ENCODE data around the gene NXN.
"Not testable (repeated sequence)": the region's sequence is repeated elsewhere in the genome, so short reads cannot be mapped to it uniquely, and the experiment has no call there.

Gene NXN

DNA sequence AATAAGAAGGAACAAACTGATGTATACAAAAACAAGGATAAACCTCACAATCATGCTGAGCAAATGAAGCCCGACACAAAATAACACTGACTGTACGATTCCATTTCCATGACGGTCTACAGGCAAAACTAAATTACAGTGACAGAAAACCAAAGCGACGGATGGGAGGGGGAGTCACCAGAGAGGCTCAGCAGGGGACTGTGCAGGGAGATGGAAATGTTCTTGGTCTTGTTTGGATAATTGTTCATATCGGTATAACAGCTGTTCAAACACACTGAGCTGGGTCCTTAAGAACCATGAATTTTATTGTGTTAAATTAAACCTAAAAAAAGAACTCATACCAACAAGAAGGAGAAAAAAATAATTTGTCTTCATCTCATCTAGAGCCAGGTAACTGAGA, 97.8 kb downstream of the NXN start:
- no peak for DNase-seq

DNA sequence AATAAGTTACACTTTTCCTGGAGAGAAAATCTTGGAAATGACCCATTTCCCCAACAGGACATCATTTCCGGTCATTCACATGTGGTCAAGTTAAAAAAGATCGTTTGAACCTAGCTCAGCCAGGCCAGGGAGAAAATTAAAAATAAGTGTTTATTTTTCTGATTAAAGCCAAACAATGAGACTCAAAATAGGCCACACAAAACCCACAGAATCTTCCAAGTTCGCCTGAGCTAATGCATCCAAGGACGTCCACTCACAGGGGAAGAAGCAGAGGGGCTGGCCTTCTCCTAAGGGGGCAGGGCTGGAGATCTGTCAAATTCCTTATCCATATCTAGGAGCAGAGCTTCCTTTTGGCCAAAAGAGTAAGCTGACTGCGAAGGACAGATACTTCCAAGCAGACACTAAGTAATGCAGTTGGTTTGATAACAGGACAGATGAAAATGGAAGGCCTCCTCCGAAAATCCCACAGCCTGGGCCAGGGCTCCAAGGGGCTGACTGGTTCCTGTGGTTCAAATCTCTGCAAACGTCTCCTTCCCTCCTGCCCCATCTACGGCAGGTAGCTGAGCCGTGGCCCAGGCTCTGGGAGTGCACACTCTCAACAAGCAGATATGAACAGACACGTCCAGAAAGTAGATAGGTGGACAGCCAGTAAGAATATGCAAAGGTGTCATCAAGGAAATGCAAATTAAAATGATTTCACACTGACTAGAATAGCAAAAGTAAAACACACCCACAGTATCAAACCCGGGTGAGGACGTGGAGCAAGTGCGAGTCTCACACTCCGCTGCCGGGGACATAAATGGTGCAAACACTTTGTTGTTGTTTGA, 98.9 kb downstream of the NXN start:
- no peak for DNase-seq

DNA sequence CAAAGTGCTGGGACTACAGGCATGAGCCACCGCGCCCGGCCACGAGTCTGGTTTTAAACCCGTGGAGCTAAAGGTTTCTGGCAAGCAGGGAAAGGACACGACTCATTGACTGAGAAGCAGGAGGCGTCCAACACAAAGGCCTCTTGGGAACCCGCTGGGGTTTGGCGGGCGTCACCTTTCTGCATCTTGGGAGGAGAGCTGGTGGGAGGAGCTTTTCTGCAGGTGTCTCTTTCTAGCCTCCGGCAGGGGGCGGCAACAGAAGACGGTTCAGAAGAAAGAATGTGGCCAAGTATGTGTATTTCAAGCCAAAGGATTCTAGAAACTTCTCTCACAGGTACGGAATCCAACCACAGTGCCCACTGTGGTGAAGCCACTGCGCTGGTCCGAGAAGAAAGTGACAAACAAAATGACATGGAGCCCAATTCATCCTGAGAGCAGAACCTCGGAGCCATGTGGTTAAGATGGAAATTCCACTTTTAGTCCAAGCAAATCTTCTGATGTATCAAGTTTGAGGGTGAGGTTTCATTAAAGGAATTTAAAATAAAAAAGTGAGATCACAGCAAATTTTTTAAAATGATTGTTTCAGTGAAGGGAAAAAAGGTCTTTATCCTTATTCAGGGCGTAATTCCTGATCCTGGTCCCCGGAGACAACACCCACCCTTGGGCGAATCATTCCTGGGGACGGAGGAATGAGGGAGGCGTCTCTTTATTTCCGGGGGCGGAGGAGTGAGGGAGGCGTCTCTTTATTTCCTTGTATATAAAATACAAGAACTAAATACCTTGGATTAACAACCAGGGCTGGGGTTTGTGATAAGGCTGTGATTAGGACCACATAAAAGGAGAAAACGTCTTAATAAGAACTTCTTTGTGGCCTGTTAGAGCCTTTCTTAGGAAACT, 99.8 kb downstream of the NXN start:
- DNase-seq: peak; percentile 27

DNA sequence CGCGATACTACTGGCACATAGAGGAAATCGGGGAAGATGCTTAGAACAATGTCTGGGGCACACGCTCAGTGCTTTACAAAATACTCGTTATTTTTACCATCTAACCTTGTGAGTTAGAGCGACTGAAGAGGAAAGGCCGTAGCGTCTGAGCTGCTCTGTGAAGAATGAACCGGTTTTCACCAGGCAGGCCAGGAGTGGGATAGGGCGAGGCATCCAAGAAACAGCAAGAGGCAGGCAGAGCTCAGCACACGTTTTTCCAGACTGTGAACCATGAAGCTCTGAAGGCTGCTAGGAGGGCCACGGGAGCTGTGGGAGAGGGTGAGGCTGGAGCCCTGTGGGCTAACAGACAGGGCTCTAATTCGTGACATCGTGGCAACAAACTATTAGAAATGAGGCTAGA, 101.9 kb downstream of the NXN start:
- no peak for DNase-seq

DNA sequence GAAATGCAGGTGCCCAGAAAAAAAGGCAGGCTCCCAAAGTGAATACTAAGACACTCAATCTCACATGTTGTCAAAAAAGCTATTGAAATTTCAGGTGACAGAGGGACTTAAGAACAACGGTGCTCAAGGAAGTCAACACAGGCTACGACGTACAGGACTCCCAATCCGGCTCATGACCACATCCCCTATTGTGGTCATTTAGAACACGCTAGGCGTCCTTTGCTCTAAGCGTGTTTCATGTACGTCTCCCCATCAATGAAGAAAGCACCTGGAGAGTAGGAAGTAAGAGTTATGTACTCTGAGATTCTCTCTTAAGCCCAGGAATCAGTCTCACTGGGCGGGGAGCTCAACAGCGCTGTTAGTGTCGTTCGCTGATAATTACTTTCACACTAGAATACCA, 103.3 kb downstream of the NXN start:
- no peak for DNase-seq

DNA sequence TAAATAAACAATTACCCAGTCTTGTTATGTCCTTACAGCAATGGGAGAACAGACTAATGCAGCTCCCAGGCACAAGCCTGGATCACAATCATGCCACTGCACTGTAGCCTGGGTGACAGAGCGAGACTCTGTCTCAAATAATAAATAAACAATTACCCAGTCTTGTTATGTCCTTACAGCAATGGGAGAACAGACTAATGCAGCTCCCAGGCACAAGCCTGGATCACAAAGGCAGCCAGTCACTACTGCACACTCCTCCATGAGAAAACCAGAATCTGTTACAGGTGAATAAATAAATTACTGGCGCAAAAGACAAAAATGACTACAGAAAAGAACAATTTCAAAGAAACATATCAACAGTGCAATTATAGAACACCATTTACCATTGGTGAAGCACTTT, 105.0 kb downstream of the NXN start:
- not testable (repeated sequence) for DNase-seq

DNA sequence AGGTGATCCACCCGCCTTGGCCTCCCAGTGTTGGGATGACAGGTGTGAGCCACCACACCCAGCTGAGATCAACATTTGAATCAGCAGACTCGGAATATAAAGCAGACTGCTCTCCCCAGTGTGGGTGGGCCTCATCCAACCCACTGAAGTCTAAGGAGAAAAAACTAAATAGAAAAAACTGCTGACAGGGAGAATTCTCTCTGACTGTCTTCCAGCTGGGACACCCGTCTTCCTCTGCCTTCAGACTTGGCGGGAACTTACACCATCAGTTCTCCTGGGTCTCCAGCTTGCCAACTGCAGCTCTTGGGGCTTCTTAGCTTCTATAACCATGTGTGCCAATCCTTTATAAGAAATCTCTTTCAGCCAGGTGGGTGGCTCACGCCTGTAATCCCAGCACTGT, 106.7 kb downstream of the NXN start:
- DNase-seq: no peak

DNA sequence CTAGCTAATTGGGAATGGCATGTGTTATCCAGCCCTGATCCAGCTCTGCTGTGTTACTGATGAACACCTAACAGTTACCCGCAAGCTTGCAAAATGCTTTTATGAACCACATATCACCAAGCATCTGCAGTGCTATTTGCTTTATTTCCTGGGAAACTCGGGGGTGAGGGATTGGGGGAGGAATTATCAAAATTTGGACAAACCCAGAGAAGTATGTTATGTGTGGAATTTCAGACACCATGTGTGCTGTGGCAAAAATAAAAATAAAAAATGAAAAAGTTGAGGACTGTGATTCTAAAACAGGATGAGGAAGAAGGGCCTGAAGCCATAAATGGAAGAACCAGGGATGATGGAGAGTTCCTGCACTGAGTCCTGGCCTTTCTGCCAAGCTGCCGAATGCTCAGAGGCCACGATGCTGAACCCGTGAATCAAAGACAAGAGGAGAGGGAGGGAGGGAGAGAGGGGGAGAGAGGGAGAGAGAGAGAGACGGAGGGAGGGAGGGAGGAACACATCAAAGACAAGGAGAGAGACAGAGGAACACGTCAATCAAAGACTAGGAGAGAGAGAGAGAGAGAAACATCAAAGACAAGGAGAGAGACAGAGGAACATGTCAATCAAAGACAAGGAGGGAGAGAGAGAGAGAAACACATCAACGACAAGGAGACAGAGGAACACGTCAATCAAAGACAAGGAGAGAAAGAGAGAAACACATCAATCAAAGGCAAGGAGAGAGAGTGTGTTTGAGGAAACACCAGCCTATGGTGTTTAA, 107.6 kb downstream of the NXN start:
- DNase-seq: no peak

DNA sequence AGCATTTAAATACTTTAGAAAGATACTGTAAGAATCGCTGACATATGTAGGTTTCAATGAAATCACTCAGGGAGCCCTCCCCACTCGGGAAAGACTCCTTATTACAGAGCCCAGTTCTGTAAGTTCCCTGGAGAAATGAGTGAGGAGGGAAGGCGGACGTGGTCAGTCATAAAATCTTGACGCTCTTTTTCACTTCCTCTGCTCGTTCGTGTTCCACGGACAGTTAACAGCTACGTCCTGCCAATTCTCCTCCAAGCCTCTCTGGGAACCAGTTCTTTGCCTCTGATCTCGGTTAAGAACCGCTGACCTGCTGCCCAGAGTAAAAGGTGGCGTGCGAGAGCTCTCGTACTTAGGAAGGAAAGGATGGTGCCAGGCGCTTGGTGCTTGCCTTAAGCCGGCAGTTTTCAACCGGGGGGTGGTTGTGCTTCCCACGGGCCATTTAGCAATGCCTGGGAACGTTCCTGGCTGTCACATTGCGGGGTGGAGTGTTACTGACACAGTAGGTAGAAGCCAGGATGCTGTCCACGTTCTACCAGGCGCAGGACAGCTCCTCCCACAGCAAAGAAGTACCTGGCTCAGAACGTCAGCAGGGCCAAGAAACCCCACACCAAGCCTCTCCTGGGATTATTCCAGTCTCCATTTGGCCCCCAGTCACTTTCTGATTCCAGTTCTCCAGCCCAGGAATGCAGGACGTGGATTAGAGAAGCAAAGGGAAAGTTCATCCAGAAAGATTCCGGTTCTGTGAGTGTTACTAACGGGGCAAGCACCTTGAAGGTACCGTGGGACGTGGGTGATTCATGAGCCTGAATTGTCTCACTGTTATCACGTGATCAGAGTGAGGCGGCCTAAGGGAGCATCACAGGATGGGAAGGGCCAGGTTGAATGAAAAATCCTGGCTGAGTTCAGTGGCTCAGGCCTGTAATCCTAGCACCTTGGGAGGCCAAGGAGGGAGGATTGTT, 109.7 kb downstream of the NXN start:
- peak; percentile 48 for DNase-seq

DNA sequence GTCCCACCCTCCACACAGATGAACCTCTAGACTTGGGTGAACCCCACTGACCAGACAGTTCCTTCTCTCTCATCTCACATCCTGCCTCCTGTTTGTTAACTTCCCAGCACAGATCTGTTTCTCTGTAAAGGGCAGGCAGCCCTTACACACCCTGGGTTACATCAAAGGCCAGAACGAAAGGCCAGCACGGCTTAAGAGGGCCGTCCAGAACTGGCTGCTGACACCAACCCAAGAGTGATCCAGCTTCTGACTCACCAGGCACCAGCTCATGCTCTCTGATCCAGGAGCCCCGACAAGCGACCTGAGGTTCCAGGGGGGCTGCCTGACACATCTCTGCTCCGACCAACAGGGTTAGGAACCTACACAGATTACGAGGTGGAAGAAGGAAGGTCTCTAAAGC, 110.5 kb downstream of the NXN start:
- DNase-seq: peak; percentile 42

DNA sequence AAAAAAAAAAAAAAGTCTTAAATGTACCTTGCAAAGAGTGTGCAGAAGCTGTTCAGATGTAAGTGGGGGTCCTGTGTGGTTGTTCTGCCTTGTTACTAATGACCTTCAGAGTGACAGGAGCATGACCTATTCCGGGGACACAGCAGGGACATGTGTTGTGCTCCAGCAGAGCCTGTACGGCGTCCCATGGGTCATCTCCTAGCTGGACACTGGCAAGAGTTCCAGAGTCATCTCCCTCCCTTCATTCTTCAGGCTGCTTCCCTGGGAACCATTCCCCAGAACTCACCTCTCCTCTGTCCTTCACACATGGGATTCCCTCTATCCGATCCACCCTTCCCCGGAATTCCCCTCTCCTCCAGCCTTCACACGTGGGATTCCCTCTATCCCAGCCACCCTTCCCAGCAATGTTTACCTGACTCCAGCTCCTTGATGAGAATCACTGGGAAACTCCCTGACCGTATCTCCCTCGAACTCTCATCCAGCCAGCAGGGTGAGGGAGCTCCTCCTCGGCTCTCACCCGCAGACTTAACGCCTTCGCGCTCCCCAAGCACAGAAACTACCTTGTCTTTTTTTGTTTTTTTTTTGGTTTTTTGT, 111.6 kb downstream of the NXN start:
- DNase-seq: no peak

DNA sequence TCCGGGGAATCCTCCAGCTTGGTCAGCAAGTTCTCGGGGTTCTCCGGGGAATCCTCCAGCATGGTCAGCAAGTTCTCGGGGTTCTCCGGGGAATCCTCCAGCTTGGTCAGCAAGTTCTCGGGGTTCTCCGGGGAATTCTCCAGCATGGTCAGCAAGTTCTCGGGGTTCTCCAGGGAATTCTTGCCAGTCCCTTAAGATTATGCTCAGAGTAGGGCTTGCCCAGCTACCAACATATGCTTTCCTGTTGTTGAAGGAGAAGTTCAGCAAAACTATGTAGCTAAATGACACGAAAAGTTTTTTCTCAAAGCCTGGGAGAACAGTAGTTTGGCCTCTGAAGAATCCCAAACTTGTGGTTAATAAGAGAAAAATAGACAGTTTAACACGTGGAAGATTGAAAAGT, 112.3 kb downstream of the NXN start:
- DNase-seq: not testable (repeated sequence)

DNA sequence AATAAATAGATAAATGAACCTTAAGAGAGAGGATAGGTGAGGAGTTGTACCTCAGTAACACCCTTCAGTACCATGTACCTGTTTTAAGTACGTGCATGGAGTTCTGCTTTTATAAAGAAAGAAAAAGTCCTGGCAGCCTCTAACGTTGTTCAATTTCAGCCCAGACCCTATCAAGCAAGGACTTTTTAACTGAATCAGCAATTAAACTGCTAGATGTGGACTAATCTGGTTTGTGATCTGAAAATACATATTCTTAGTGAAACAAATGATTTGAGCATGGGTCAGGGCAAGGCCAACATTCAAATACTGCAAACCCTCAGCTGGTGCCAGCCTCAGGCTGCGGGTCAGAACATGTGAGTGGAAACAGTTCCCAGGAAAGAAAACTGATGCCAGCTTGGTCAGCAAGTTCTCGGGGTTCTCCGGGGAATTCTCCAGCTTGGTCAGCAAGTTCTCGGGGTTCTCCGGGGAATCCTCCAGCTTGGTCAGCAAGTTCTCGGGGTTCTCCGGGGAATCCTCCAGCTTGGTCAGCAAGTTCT, 112.9 kb downstream of the NXN start:
- DNase-seq: no peak

DNA sequence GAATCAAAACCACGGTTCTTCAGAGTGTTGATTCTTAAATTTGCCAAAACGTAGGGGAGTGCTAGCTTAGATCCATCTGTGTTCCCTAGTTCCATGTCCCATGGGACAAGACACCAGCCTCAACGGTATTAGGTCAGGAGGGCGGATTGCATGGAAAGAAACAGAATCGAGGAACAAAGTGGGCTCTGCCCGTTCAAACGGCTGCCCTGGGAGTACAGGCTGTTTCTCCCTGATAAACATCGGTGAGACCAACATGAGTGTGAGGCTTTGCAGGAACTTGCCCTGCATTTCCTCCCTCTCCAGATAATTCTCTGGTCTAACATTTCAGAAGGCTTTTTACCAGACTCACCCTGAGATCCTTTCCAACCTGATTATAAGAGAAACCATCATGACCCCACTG, 115.3 kb downstream of the NXN start:
- DNase-seq: no peak

DNA sequence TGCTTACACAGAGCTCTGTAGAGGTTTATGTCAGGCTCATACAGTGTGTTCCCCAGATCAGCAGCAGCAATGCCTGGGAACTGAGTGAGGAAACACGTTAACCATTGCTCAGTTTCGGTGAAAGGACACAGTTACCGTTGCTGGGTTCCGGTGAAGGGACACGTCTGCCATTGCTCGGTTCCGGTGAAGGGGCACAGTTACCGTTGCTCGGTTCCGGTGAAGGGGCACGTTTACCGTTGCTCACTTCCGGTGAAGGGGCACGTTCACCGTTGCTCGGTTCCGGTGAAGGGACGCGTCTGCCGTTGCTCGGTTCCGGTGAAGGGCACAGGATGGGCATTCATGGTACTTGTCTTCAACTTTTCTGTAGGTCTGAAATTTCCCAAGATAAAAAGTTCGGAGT, 115.7 kb downstream of the NXN start:
- DNase-seq: no peak

DNA sequence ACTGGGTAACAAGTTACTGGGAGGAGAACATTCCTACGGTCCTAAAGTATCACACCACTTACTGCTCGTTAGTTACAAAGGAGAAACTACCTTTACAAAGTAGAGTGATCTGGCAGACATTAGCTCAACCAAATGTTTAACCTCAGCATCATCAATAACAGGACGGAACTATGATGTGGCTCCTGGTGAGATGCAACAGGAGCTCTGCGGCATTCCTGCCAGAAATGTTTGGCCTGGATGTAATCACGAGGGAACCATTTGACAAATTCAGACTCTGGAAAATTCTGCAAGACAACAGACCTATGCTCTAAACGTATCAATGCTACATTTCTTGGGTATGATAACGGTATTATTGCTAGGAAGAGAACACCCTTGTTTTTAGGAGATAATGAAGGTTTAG, 117.0 kb downstream of the NXN start:
- no peak for DNase-seq

DNA sequence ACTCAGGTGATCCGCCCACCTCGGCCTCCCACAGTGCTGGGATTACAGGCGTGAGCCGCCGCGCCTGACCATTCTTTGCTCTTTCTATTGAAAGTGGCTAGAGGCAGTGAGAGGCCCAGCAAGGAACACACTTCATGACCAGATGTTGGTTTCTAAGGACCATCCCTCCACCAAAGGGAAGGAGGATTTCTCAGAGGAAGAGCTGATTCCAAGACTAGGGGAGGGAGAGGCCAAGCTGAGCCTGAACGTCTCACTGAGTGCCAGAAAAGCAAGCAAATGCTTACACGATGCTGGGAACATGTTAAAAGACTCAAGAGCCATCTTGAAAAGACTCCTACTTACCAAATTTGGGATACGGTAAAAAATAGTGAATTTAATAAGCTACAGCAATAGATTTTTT, 118.2 kb downstream of the NXN start:
- no peak for DNase-seq

DNA sequence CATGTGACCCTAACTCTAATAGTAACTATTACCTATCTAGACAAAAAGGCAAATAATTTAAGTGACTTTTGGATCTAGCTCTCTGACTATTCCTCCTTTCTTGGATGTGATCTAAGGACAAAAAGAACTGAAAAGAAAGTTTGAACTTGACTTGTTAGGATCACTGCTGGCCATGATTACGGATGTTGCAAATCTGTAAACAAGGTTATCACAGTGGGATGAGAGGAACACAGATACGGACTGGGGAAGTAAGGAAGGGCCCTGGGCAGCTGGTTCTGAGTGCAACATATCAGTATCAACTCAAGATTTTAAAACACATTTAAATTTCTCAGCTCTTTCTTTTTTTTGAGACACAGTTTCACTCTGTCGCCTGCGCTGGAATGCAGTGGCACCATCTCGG, 118.8 kb downstream of the NXN start:
- no peak for DNase-seq

DNA sequence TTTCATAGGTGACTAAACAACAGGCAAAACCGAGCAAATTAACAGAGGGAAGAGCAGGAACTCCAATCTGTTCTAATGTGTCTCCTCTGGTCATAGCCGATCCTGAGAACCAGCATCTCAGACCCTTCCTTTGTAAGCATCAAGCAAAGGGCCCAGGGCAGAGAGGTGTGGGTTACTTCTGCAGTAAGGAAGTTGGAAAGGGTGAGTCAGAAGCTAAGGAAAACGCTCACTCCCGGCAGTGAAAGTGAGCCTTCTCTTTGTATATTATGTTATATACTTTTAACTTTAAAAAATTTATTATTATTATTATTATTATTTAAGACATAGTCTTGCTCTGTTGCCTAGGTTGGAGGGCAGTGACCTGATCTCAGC, 119.8 kb downstream of the NXN start:
- no peak for DNase-seq

DNA sequence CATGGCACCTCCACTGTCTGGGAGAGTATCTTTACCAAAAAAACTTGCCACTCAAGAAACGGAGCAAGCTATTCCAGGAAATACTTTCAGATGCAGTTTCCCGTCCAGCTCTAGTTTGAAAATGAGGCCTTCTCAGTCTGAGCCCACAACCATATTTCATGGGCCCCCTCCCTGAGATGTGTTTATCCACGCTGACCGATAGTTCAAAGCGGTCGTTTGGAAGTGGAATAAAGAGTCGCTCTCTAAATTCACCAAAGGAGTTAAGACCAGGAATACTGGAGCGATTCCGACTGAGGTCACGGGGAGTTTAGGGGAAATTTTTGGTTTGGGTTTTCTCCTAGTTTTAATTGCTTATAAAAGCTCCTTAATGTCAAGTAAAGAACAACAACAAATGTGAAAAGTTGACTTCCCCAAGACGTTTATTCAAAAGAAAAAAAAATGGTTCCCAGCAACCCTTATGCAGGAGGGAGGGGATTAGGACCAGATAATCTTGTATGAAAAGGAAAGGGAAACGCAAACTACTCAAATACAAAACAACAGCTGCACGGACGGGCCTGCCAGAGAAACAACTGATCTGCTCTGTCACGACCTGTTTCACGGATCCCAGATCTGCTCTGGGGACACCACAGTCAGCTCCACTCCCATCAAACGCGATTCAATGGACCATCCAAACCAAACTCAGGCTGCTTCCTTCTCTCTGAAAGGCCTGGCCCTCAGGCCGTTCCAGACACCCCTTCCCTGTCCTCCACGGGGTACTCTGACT, 120.3 kb downstream of the NXN start:
- no peak for DNase-seq

DNA sequence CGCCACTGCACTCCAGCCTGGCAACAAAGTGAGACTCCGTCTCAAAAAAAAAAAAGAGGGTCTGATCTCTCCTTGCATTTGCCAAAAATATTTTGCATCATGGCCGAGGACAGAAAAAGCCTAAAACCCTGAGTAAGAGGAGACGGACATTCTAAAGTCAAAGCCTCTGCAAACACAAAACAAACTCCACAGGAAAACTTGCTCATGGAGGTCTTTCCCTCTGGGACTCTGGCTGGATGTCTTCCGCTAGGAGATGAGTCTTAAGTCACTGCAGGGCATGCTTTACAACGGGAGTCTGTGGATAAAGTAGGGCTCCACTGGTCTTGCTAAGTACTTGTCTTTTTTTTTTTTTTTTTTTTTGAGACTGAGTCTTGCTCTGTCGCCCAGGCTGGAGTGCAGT, 123.4 kb downstream of the NXN start:
- no peak for DNase-seq

Data from T1000 (cell line).